C4-2B (cell line): ENCODE results near the gene GCH1.

Experiments
- CTCF ChIP-seq: fragments of 450-650 bp; conservative IDR thresholded peaks from 2 replicates; pipeline ENCODE4 v1.5.1; 2017; ENCODE audit warnings: mild to moderate bottlenecking
- ZFX ChIP-seq: fragments of 450-650 bp; IDR thresholded peaks from 2 replicates; pipeline ENCODE4 v1.6.1; 2017

GRCh38 chr14:54935958-54936357, 33.3 kb upstream of the GCH1 start:
- TF ChIP-seq CTCF (no peak), ZFX (no peak)
